HEK293 (cell line): ENCODE measurements around the gene CSF2RB.

ENCODE experiments used
- SETDB1 ChIP-seq: IDR thresholded peaks from one replicate; pipeline ENCODE4 v1.6.1; 2017; ENCODE audit warnings: mild to moderate bottlenecking, low read length, moderate library complexity, mixed read lengths; ENCODE audit not compliant: insufficient read length
- TCF7L2 ChIP-seq: IDR thresholded peaks from 2 replicates; pipeline ENCODE4 v1.6.1; 2011; ENCODE audit warnings: low read depth, mild to moderate bottlenecking, inconsistent platforms, low read length, moderate library complexity, borderline replicate concordance
- ZNF311 ChIP-seq: fragments of 450-650 bp; formaldehyde crosslinking; IDR thresholded peaks from 2 replicates; pipeline ENCODE4 v1.5.1; 2017; ENCODE audit warnings: missing biosample characterization, missing genetic modification characterization, borderline replicate concordance
- ZNF473 ChIP-seq: fragments of 450-650 bp; formaldehyde crosslinking; IDR thresholded peaks from 2 replicates; pipeline ENCODE4 v1.5.1; 2017; ENCODE audit warnings: missing biosample characterization, missing genetic modification characterization
- ZNF501 ChIP-seq: fragments of 450-650 bp; formaldehyde crosslinking; IDR thresholded peaks from 2 replicates; pipeline ENCODE4 v1.5.1; 2016; ENCODE audit warnings: missing biosample characterization, missing genetic modification characterization
- ZNF670 ChIP-seq: fragments of 450-650 bp; formaldehyde crosslinking; IDR thresholded peaks from 2 replicates; pipeline ENCODE4 v1.5.1; 2016; ENCODE audit warnings: missing biosample characterization, missing genetic modification characterization, low read depth
- TF ChIP-seq, protein P1 (sequence below): fragments of 450-650 bp; formaldehyde crosslinking; IDR thresholded peaks from 2 replicates; pipeline ENCODE4 v1.5.1; 2016; ENCODE audit warnings: missing biosample characterization, missing genetic modification characterization
- TF ChIP-seq, protein P2 (sequence below): fragments of 450-650 bp; formaldehyde crosslinking; IDR thresholded peaks from 2 replicates; pipeline ENCODE4 v1.5.1; 2016; ENCODE audit warnings: missing biosample characterization, missing genetic modification characterization, low read depth
- TF ChIP-seq, protein P3 (sequence below): fragments of 450-650 bp; formaldehyde crosslinking; conservative IDR thresholded peaks from 2 replicates; pipeline ENCODE4 v1.5.1; 2016; ENCODE audit warnings: low read depth, missing biosample characterization, missing genetic modification characterization

DNA sequence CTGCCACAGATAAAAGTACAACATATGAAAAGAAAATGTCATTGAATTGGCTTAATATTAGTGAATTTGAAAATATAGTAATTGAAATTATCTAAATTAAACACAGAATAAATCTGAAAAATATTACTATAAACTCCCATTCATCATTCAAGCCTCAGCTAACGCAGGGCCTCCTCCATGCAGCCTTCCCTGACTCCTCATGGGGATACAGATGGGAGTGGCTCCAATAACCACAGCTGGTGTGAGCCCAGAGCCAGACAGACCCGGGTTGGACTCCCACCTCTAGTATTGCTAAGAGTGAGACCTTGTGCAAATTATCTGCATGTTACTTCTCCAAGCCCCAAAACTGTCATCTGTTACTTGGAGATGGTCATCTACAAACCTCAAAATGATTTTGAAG lies 44.9 kb downstream of the CSF2RB start:
- TF ChIP-seq, protein P1, sequence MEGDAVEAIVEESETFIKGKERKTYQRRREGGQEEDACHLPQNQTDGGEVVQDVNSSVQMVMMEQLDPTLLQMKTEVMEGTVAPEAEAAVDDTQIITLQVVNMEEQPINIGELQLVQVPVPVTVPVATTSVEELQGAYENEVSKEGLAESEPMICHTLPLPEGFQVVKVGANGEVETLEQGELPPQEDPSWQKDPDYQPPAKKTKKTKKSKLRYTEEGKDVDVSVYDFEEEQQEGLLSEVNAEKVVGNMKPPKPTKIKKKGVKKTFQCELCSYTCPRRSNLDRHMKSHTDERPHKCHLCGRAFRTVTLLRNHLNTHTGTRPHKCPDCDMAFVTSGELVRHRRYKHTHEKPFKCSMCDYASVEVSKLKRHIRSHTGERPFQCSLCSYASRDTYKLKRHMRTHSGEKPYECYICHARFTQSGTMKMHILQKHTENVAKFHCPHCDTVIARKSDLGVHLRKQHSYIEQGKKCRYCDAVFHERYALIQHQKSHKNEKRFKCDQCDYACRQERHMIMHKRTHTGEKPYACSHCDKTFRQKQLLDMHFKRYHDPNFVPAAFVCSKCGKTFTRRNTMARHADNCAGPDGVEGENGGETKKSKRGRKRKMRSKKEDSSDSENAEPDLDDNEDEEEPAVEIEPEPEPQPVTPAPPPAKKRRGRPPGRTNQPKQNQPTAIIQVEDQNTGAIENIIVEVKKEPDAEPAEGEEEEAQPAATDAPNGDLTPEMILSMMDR, result no peak
- TF ChIP-seq ZNF501 (tag by site-specific recombination) (no peak), TCF7L2 (no peak), ZNF311 (tag by site-specific recombination) (no peak), ZNF473 (no peak), SETDB1 (no peak), ZNF670 (tag by site-specific recombination) (no peak)
- TF ChIP-seq, protein P2, sequence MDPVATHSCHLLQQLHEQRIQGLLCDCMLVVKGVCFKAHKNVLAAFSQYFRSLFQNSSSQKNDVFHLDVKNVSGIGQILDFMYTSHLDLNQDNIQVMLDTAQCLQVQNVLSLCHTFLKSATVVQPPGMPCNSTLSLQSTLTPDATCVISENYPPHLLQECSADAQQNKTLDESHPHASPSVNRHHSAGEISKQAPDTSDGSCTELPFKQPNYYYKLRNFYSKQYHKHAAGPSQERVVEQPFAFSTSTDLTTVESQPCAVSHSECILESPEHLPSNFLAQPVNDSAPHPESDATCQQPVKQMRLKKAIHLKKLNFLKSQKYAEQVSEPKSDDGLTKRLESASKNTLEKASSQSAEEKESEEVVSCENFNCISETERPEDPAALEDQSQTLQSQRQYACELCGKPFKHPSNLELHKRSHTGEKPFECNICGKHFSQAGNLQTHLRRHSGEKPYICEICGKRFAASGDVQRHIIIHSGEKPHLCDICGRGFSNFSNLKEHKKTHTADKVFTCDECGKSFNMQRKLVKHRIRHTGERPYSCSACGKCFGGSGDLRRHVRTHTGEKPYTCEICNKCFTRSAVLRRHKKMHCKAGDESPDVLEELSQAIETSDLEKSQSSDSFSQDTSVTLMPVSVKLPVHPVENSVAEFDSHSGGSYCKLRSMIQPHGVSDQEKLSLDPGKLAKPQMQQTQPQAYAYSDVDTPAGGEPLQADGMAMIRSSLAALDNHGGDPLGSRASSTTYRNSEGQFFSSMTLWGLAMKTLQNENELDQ (tag by site-specific recombination), result no peak
- TF ChIP-seq, protein P3, sequence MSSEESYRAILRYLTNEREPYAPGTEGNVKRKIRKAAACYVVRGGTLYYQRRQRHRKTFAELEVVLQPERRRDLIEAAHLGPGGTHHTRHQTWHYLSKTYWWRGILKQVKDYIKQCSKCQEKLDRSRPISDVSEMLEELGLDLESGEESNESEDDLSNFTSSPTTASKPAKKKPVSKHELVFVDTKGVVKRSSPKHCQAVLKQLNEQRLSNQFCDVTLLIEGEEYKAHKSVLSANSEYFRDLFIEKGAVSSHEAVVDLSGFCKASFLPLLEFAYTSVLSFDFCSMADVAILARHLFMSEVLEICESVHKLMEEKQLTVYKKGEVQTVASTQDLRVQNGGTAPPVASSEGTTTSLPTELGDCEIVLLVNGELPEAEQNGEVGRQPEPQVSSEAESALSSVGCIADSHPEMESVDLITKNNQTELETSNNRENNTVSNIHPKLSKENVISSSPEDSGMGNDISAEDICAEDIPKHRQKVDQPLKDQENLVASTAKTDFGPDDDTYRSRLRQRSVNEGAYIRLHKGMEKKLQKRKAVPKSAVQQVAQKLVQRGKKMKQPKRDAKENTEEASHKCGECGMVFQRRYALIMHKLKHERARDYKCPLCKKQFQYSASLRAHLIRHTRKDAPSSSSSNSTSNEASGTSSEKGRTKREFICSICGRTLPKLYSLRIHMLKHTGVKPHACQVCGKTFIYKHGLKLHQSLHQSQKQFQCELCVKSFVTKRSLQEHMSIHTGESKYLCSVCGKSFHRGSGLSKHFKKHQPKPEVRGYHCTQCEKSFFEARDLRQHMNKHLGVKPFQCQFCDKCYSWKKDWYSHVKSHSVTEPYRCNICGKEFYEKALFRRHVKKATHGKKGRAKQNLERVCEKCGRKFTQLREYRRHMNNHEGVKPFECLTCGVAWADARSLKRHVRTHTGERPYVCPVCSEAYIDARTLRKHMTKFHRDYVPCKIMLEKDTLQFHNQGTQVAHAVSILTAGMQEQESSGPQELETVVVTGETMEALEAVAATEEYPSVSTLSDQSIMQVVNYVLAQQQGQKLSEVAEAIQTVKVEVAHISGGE (tag by site-specific recombination), result no peak
